Hematopoietic multipotent progenitor cell (in vitro differentiated cells): ENCODE data around the gene ADAMTSL4. TPM values are rescaled to one million over a fixed set of nuclear protein-coding genes. Genes with fewer than 3 reads are reported as not detected.

Source experiments
- DNase-seq, 3 donors: peaks; one replicate each; pipeline ENCODE4 v3.0.0-alpha.2; 2011 to 2015; ENCODE audit warnings: low read depth in 2 of 3, low spot score in 2 of 3
- total RNA-seq: library from RNA; depleted of rRNA; stranded (reverse); fragments of >200 nt; gene quantifications from one replicate; pipeline ENCODE4 v1.2.3, GENCODE V29; 2012

ADAMTSL4 gene
- total RNA-seq, 1 donor: 10.5 TPM

DNA sequence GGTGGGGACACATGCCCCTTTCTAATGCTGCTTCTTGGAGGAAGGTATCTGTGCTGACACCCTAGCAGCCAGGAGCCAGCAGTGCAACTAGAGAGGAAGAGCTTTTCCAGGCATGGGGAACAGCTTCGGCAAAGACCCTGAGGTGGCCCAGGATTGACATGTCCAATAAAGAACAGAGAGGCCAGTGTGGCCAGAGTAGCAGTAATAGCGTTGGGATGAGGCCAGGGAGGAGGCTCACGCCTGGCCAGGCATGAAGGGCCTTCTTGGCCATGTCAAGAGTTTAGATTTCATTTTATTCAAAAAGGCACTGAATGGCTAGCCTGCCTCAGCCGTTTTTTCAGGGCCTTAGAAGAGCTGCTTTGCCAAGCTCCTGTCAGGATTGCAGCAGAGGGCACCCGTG, 16.3 kb upstream of the ADAMTSL4 start:
- no peak for DNase-seq

DNA sequence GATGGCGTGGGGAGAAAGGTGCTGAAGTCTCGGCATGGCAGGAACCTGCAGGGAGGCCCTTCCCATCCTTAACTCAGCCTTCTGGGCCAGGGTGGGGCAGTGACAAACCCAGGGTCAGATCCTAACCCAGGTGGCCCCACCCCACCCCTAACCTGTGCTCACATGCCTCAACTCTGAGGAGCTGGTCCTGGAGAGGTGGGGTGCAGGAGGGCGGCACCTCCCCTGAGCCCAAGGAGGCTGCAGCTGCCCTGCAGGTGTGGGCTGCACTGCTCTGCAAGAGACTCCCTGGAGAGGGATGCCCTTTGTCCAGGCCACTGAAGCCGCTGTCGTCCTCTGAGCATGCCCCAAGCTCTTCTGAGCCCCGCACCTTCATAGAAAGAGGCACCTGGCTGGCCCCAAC, 15.2 kb upstream of the ADAMTSL4 start:
- no peak for DNase-seq

DNA sequence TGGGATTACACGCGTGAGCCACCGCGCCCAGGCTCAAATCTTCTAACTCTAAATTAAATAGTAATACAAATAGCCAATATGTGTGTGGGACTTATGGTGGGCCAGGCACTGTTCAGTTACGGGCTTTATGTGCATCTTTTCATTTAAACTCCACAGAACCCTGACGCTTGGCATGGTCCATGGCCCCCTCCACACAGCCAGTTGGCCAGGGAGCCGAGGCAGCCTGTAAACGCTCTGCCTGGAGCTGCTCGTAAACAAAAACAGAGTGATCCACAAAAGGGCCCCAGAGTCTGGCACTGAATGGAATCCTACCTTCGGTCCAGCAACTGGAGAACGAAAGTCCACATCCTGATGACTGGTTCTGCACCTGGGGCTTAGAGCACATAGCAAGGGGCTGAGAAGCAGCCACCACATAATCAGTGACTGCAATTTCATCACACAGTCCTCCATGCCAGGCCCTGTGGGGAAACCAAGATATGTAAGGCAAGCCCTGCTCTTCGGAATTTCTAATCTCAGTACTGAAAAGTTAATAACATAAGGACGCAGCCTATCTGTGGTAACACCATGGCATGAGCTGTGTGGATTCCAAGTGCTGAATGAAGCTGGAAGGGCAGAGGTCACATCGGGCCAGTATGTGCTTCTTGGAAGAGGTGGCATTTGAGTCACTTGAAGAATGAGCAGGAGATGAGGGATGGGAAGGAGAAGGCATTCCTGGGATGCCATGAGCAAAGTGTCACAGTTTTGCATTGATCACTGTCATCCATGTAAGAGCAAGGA, 13.5 kb upstream of the ADAMTSL4 start:
- no peak for DNase-seq

DNA sequence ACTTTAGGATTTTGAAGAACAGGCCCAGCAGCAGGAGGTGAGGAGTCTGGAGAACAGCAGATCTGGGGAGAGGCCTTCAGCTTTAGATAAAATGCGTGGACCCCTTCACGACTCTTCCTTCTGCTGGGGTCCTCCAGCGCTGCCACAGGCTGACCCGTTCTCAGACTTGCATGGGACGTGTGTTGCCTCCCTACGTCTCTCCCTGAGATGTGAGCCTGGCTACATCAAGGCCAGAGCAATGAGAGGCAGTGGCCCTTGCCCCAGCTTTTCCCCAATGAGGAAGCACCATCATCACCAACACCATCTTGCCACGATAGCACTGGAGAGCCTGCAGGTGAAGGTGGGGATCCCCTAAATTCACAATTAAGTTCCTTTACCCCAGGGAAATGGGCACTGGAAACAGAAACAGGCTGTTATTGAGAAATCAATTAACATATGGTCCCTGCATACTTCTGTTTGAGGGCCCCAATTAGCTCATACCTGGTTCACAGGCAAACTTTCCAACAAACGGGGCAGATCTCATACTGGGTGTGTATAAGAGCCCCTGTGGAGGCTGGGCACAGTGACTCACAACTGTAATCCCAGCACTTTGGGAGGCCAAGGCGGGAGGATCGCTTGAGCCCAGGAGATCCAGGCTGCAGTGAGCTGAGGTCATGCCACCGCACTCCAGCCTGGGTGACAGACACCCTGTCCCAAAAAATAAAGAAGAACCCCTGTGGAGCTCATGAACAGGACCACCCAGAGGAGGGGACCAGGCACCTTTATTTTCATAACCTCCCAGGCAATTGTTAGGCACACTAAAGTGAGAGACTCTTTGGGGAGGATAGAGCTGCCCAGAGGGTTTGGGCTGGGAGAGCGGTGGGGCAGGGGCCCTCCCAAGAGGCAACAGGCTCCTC, 12.1 kb upstream of the ADAMTSL4 start:
- no peak for DNase-seq

DNA sequence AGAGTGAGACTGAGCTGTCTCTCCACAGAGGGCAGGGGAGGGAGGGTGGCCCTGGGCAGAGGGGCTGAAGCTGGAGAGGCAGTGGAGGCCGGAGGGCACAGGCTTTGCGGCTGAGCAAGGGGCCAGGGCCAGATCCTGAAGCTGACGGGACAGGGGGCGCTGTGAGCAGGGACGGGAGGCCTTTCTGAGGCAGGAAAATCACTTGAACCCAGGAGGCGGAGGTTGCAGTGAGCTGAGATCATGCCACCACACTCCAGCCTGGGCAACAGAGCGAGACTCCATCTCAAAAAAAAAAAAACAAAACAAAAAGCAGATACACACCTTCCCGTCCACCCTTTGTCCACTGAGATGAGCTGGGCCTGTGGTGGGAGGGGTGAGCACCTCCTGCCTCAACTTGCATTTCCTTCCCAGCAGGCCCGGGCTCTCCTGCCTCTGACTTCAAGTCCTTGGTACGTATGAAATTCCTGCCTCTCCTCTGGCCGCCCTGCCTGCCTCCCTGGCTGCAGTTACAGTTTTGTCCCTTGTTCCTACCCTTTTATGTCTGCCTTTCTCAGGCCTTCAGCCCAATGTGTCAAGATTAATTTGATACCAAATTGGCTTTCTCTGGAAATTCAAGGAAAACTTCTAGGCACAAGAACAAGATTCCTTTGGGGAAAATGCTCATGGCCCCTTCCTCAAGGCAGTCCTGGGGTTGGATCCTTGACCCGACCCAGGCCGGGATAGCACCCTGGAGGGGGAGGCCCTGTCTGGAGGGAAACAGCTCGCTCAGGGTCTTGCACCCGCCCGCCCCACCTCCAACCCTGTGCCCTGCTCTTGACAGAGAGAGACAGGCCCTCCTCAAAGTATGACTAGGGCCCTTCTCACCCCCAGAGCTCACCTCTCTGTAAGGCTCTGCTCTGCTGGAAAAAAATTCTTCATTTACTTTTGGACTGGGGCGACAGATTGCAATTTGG, 11.2 kb upstream of the ADAMTSL4 start:
- DNase-seq: no peak

DNA sequence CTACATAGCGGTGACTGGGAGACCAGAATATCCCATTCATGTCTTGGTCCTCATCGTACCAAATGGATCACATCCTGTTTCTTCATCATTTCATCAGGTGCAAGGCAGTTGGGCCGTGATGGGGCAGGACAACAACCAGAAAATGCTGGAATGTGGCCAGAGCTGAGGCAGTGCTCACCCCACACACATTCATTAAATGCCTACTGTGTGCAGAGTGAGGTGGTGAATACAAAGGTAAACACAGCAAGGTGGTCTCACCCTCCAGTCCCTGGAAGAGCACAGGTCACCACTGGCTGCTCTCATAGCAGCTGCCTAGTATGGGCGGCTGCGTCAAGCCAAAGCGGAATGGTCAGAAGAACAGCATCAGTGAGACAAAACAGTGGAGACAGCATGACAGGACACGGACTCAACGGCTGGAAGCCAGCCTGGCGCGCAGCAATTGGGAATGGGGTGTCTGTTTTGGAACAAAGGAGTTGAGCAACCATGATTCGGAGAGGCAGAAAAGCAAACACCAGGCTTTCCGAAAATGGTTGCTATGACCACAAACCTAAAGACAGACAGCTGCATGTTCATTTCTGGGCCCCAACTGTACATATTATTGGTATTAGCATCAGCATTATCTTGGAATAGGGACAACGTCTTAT, 5.6 kb upstream of the ADAMTSL4 start:
- no peak for DNase-seq

DNA sequence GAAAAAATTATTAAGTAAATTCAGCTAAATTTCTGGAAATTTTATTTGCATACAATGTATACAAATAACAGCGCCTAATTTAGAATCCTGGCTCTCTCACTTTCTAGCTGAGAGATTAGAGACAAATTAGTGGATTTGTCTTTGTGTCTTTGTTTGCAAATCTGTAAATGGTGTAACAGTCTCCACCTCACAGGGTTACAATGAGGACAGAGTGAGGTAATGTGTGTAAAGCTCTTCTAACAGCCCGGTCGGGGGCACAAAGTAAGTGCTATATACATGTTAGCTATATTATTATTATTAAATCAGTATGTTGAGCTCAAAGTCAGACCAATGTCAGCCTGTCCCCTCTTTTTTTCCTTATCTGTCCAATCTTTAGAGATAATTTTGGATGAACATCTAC, 5.0 kb upstream of the ADAMTSL4 start:
- DNase-seq: no peak

DNA sequence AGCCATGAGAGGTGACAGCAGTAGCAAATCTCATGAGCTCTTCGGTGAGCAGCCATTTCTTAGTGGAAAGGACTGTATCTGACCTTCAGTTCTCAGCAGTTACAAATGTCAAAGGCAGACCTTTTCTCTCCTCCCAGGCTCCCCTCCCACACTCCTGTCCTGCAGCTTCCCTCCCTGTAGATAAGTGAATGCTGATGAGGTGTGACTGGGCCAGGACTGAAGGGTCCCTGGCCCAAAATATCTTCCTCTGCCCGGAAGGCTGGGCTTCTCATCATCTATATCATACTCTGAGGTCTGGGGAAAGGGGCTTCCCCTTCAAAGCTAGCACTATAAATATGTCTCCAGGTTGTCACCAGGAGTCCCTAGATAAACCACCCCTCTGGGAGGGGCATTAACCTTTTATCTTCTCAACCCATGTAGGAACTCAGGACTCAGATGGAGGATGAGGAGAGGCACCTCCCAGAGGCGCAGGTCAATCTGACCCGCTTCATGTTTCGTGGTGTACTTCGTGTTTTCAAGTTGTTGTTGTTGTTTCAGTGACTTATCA, 3.6 kb upstream of the ADAMTSL4 start:
- no peak for DNase-seq

DNA sequence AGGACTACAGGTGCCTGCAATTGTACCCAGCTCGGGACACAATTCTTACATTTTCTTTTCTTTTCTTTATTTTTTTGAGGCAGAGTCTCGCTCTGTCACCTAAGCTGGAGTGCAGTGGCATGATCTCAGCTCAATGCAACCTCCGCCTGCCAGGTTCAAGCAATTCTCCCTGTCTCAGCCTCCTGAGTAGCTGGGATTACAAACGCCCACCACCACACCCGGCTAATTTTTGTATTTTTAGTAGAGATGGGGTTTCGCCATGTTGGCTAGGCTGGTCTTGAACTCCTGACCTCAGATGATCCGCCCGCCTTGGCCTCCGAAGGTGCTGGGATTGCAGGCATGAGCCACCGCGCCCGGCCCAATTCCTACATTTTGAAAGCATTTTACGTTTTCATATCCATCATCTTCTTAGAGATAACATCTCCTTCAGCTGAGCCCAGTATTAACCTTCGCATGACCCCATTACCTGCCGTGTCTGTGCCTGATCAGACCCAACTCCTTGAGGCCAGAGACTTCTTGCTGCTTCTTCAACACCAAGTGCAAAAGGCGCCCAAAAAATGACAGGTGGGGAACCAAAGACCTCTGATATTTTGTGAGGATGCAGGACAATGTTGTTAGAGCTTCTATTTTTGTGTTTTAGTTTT, 2.8 kb upstream of the ADAMTSL4 start:
- no peak for DNase-seq

DNA sequence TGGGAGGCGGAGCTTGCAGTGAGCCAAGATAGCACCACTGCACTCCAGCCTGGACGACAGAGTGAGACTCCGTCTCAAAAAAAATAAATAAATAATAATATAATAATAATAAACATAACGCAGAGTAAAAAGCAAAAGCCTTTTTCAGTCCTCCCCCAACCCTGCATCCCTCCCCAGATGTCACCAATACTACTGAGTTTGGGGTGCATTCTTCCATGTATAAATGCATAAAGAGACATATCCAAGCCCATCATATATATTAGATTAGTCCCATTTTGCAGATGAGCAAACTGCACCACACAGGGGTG, 930 bp upstream of the ADAMTSL4 start:
- no peak for DNase-seq

DNA sequence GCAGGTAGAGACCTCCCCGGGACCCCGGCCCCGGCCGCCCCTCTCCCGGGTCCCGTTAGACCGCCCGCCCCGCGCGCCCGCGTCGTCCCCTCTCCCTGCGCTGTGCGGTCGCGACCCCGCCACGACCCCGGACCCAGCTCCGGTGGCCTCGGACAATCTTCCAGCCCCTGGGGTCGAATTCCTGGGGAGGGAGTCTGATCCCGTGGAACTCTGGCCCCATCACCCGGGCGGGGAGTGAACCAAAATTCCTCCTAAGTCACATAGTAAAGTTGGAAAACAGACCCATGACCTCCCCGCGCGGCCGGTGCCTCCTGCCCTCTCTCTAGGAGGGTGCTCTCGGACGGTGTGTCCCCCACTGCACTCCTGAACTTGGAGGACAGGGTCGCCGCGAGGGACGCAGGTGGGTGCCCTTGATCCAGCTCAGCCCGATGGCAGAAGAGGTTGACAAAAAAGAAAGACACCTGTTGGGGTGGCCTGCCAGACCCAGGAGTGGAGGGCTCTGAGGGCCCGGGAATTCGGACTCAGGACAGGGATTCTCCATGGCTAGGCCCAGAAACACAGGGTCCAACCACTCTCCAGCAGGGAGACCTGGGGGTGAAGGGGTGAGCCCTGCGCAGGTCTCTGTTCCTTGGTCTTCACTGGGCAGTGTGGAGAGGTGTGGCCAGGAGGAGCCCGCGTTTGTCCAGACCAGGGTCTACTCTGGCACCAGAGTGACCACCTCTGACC, 451 bp downstream of the ADAMTSL4 start:
- DNase-seq: no peak

DNA sequence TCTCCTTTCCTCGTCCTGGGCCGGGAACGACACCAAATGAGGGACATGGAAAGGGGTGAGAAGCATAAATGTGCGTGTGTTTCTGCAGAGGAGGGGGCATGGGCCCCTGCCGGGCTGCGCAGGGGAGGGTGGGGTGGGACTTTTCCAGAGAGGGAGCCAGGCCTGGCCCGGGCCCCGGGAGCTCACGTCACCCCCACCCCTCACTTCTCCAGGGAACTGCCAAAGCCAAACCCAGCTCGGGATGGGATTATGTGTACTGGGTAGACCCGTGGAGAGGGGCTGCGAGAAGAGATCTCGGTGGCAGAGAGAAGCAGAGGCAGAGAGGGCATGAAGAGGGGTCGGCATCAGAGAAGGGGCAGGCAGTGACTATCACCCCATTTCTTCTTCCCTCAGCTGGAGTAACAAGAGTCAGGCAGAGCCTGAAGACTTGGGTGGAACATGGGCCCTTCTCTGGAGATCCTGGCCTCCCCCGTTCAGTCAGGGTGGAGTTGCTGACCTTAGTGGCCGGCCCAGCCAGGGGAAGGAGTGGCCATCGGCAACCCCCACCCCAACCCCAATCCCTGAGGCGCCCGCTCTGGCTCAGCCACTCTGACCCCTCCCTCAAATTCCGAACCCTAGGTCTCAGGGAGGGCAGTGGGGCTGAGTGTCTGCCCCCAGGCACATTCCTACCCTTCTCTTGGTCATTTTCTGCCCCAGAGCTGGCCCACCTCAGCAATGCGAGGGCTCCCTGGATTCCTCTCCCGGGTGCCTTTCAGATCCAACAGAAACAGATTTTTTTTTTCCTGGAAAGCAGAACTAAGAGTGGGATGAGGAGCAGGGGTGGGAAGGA, 1.2 kb downstream of the ADAMTSL4 start:
- no peak for DNase-seq

DNA sequence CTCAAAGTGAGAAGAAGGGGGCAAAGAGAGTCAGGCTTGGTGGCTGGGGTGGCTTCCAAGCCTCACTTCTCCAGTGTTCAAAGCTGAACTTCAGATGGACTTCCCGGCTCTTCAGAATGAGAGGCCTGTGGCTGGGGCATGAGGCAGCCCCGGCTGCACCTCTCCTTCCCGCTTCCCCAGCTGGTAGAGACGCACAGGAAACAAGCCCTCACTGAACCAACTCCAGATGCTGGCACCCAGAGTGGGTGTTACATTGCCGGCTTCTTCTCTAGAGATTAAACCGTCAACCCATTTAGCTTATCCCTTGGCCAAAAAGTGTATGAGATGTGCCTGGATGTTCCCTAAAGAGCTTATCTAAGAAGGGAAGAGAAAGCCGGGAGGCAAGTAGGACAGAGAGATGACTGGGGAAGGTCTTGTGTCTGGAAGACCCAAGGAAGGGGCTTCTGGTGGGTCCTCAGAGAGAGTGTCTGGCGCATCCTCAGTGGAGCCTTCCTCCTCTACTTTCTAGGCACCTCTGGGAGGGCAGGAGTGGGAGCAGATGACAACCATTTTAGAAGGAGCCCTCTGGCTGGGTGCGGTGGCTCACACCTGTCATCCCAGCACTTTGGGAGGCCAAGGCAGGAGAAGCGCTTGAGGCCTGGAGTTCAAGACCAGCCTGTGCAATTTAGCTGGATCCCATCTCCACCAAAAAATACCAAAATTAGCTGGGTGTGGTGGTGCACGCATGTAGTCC, 2.0 kb downstream of the ADAMTSL4 start:
- DNase-seq: peak in 1 of 3 donors; percentile 46

DNA sequence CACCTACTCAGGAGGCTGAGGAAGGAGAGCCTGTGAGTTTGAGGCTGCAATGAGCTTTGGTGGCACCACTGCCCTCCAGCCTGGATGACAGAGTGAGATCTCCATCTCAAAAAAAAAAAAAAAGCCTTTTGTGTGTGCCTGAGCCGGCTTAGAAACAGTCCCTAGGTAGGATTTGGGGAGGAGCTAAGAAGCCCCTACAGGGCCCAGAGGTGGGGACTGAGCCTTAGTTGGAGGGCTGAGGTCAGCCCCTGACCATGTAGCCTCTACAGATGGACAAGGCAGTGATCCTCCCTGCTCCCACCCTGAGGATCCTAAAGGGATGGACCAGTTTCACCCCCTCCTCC, 2.5 kb downstream of the ADAMTSL4 start:
- no peak for DNase-seq

DNA sequence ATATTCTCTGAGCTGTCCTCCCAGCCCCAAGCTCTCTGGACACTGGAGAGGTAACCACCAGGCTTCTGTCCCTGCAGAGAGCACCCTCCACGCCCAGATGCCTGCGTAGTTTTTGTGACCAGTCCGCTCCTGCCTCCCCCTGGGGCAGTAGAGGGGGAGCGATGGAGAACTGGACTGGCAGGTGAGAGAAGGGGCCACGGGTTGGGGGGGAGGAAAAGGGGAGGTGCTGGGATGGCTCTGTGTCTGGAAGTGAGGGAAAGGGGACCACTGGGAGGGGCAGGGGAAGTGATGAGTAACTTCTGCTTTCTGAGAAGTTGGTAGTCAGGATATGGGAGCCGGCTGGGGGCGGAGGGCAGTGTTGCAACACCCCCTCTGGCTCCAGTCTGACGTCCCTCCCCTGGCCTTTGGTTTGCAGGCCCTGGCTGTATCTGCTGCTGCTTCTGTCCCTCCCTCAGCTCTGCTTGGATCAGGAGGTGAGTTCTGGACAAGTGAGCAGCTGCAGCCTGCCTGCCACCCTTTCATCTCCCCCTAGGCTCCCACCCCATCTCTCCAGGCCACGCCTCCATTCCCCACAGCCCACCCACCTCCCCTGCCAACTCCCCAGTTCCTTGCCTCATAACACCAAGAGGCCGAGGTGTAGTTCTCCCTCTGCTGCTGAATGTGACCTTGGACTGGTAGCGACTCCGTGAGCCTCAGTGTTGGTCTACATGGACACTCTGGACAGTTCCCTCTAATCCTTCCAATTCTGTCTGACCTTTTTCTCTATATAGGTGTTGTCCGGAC, 3.1 kb downstream of the ADAMTSL4 start:
- DNase-seq: peak in 2 of 3 donors; percentile 87 to 88

DNA sequence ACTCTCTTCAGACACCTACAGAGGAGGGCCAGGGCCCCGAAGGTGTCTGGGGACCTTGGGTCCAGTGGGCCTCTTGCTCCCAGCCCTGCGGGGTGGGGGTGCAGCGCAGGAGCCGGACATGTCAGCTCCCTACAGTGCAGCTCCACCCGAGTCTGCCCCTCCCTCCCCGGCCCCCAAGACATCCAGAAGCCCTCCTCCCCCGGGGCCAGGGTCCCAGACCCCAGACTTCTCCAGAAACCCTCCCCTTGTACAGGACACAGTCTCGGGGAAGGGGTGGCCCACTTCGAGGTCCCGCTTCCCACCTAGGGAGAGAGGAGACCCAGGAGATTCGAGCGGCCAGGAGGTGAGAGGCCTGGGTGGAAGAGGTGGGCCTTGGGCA, 3.7 kb downstream of the ADAMTSL4 start:
- DNase-seq: no peak
